HepG2 (cell line): ENCODE data around the gene KLC4. TPM values are rescaled to one million over a fixed set of nuclear protein-coding genes. Genes with fewer than 3 reads are reported as not detected.

Experiments
- CHCHD3 ChIP-seq: sonication (generic); formaldehyde crosslinking; IDR thresholded peaks from 2 replicates; pipeline ENCODE4 v1.8.0; 2022; ENCODE audit warnings: mild to moderate bottlenecking, missing genetic modification reagents, moderate library complexity
- FOXA1 ChIP-seq, 2 experiments: fragments of 450-650 bp in 1 of 2; sonication (generic) in 1 of 2; formaldehyde crosslinking in 1 of 2; IDR thresholded peaks; 2 replicates each; pipeline versions ENCODE4 v1.4.0 to v1.6.1; 2016 to 2020; ENCODE audit warnings: missing genetic modification reagents in 1 of 2
- HNF1B ChIP-seq: sonication (generic); formaldehyde crosslinking; IDR thresholded peaks from 2 replicates; pipeline ENCODE4 v1.5.1; 2020; ENCODE audit warnings: mild to moderate bottlenecking, moderate library complexity, missing genetic modification reagents
- MAFF ChIP-seq: IDR thresholded peaks from 2 replicates; pipeline ENCODE4 v1.6.1; 2011; ENCODE audit warnings: low read depth, low read length, improper control_type of control experiment
- NCOA1 ChIP-seq: sonication (generic); formaldehyde crosslinking; IDR thresholded peaks from 2 replicates; pipeline ENCODE4 v1.9.0; 2021; ENCODE audit warnings: missing genetic modification reagents
- PCBP1 ChIP-seq: fragments of 200-400 bp; formaldehyde crosslinking; IDR thresholded peaks from 2 replicates; pipeline ENCODE4 v1.6.1; 2017; ENCODE audit warnings: mild to moderate bottlenecking, low read depth, low read length, borderline replicate concordance
- RAD21 ChIP-seq: fragments of 450-650 bp; formaldehyde crosslinking; IDR thresholded peaks from 2 replicates; pipeline ENCODE4 v1.5.0; 2020; ENCODE audit warnings: mild to moderate bottlenecking
- SIN3B ChIP-seq: fragments of 150-350 bp; IDR thresholded peaks from 2 replicates; pipeline ENCODE4 v1.6.1; 2014; ENCODE audit warnings: low read length
- SP140L ChIP-seq: sonication (generic); formaldehyde crosslinking; IDR thresholded peaks from 2 replicates; pipeline ENCODE4 v1.4.0; 2020; ENCODE audit warnings: missing genetic modification reagents, borderline replicate concordance
- SPEN ChIP-seq: sonication (generic); formaldehyde crosslinking; IDR thresholded peaks from 2 replicates; pipeline ENCODE4 v1.5.1; 2020; ENCODE audit warnings: low read depth, mild to moderate bottlenecking, missing genetic modification reagents
- STAT5B ChIP-seq: sonication (generic); formaldehyde crosslinking; IDR thresholded peaks from 2 replicates; pipeline ENCODE4 v1.4.0; 2020; ENCODE audit warnings: missing genetic modification reagents
- TOE1 ChIP-seq: sonication (generic); formaldehyde crosslinking; IDR thresholded peaks from 2 replicates; pipeline ENCODE4 v1.4.0; 2020; ENCODE audit warnings: mild to moderate bottlenecking, missing genetic modification reagents
- TOPORS ChIP-seq: sonication (generic); formaldehyde crosslinking; IDR thresholded peaks from 2 replicates; pipeline ENCODE4 v1.8.0; 2023; ENCODE audit warnings: mild to moderate bottlenecking, missing genetic modification reagents
- ZNF362 ChIP-seq: sonication (generic); formaldehyde crosslinking; IDR thresholded peaks from 2 replicates; pipeline ENCODE4 v1.4.0; 2020; ENCODE audit warnings: missing genetic modification reagents, mild to moderate bottlenecking, borderline replicate concordance
- ZNF747 ChIP-seq: sonication (generic); formaldehyde crosslinking; IDR thresholded peaks from 2 replicates; pipeline ENCODE4 v1.8.1; 2023; ENCODE audit warnings: missing genetic modification reagents, mild to moderate bottlenecking, borderline replicate concordance
- ZNF850 ChIP-seq: sonication (generic); formaldehyde crosslinking; conservative IDR thresholded peaks from 2 replicates; pipeline ENCODE4 v1.9.0; 2021; ENCODE audit warnings: mild to moderate bottlenecking, missing genetic modification reagents
- polyA plus RNA-seq, 8 experiments: library from polyadenylated mRNA; depleted of rRNA in 3 of 8; stranded (reverse) in 7 of 8; unstranded in 1 of 8; fragments of >200 nt; fragmentation: Illumina TruSeq in 4 of 8; extraction: Trizol in 4 of 8; gene quantifications; 2 replicates each; pipeline versions ENCODE4 v1.2.1 to v1.2.3, GENCODE V29; 2011 to 2016; ENCODE audit warnings: low read depth in 4 of 8, missing spikeins in 1 of 8, mixed read lengths in 1 of 8; ENCODE audit not compliant: insufficient read depth in 1 of 8
- total RNA-seq, 5 experiments: library from RNA; depleted of rRNA; stranded (reverse); fragments of >200 nt; fragmentation: Illumina TruSeq; extraction: Trizol; gene quantifications; 2 replicates each; pipeline ENCODE4 v1.2.3, GENCODE V29; 2016; ENCODE audit warnings: low read depth in 1 of 5
- TF ChIP-seq, protein P1 (sequence below): sonication (generic); formaldehyde crosslinking; IDR thresholded peaks from 2 replicates; pipeline ENCODE4 v1.4.0; 2020; ENCODE audit warnings: missing genetic modification reagents, mild to moderate bottlenecking, borderline replicate concordance
- TF ChIP-seq, protein P2 (sequence below): sonication (generic); formaldehyde crosslinking; IDR thresholded peaks from 2 replicates; pipeline ENCODE4 v1.4.0; 2020; ENCODE audit warnings: missing genetic modification reagents, borderline replicate concordance
- TF ChIP-seq, protein P3 (sequence below): sonication (generic); formaldehyde crosslinking; IDR thresholded peaks from 2 replicates; pipeline ENCODE4 v1.5.0; 2020; ENCODE audit warnings: mild to moderate bottlenecking, low read depth, missing genetic modification reagents, borderline replicate concordance

The KLC4 gene
- total and polyA plus RNA-seq, 2 of the 13 experiments (the other 11 are each of a cell fraction or from before 2014, with no cell fraction given): 45.4 to 70.4 TPM

DNA sequence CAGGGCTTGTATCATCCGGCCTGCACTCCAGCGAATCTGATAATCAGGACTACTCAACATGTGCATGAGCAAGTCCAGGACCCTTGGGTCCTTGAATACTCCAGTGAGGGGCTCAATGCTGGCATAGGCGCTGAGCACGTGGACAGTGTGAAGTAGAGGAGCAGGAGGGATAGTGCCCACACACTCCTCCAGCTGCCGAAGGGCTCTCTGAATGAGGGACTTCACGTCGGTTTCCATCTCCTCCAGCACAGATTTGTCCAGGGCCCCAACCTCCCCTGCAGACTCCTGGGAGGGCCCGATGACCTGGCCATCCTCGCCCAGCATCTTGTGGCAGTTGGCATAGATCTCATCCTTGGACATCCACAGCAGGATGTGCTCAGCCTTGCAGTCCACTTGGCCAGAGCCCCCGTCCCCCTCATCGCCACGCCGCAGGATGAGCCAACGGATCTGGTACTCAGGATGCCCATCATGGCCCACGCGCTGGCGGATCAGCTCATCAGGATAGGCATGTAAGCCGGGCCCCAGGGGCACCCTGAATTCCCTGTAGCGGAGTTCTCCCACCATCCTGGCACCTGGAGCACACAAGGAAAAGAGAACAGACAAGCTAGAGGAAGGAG, 7.1 kb upstream of the KLC4 start (continued):
- TF ChIP-seq TOE1 (CRISPR knock-in tag) (no peak), ZNF747 (no peak), HNF1B (CRISPR knock-in tag) (0 out of 2 replicates have a peak, but pooled peaks have one; percentile 22), PCBP1 (no peak), ZNF362 (CRISPR knock-in tag) (no peak), TOPORS (0 out of 2 replicates have a peak, but pooled peaks have one; percentile 40), NCOA1 (CRISPR knock-in tag) (0 out of 2 replicates have a peak, but pooled peaks have one; percentile 3), SIN3B (no peak), CHCHD3 (no peak), ZNF850 (0 out of 2 replicates have a peak, but pooled peaks have one; percentile 1), SP140L (CRISPR knock-in tag) (no peak), MAFF (no peak), SPEN (CRISPR knock-in tag) (no peak), STAT5B (CRISPR knock-in tag) (no peak), RAD21 (CRISPR knock-in tag) (no peak), FOXA1 (IDR thresholded peaks at IDR 0.05) (0 out of 2 replicates have a peak, but pooled peaks have one; percentile 8), FOXA1 (CRISPR knock-in tag; IDR thresholded peaks at IDR 0.05) (no peak)
- TF ChIP-seq, protein P1, sequence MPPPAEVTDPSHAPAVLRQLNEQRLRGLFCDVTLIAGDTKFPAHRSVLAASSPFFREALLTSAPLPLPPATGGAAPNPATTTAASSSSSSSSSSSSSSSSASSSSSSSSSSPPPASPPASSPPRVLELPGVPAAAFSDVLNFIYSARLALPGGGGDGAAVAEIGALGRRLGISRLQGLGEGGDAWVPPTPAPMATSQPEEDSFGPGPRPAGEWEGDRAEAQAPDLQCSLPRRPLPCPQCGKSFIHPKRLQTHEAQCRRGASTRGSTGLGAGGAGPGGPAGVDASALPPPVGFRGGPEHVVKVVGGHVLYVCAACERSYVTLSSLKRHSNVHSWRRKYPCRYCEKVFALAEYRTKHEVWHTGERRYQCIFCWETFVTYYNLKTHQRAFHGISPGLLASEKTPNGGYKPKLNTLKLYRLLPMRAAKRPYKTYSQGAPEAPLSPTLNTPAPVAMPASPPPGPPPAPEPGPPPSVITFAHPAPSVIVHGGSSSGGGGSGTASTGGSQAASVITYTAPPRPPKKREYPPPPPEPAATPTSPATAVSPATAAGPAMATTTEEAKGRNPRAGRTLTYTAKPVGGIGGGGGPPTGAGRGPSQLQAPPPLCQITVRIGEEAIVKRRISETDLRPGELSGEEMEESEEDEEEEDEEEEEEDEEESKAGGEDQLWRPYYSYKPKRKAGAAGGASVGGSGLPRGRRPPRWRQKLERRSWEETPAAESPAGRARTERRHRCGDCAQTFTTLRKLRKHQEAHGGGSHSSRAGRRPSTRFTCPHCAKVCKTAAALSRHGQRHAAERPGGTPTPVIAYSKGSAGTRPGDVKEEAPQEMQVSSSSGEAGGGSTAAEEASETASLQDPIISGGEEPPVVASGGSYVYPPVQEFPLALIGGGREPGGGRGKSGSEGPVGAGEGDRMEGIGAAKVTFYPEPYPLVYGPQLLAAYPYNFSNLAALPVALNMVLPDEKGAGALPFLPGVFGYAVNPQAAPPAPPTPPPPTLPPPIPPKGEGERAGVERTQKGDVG (CRISPR knock-in tag): peak; percentile 86; the same call in 1 of the 2 replicates
- TF ChIP-seq, protein P2, sequence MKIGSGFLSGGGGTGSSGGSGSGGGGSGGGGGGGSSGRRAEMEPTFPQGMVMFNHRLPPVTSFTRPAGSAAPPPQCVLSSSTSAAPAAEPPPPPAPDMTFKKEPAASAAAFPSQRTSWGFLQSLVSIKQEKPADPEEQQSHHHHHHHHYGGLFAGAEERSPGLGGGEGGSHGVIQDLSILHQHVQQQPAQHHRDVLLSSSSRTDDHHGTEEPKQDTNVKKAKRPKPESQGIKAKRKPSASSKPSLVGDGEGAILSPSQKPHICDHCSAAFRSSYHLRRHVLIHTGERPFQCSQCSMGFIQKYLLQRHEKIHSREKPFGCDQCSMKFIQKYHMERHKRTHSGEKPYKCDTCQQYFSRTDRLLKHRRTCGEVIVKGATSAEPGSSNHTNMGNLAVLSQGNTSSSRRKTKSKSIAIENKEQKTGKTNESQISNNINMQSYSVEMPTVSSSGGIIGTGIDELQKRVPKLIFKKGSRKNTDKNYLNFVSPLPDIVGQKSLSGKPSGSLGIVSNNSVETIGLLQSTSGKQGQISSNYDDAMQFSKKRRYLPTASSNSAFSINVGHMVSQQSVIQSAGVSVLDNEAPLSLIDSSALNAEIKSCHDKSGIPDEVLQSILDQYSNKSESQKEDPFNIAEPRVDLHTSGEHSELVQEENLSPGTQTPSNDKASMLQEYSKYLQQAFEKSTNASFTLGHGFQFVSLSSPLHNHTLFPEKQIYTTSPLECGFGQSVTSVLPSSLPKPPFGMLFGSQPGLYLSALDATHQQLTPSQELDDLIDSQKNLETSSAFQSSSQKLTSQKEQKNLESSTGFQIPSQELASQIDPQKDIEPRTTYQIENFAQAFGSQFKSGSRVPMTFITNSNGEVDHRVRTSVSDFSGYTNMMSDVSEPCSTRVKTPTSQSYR (CRISPR knock-in tag): no peak
- TF ChIP-seq, protein P3, sequence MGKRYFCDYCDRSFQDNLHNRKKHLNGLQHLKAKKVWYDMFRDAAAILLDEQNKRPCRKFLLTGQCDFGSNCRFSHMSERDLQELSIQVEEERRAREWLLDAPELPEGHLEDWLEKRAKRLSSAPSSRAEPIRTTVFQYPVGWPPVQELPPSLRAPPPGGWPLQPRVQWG (CRISPR knock-in tag): no peak
